GM12878 (cell line): ENCODE results near the gene LBX1.

ENCODE experiments used
- BCLAF1 ChIP-seq: fragments of 450-650 bp; IDR thresholded peaks from 2 replicates; pipeline ENCODE4 v1.6.1; 2017; ENCODE audit warnings: antibody characterized with exemption, mild to moderate bottlenecking, moderate library complexity
- BHLHE40 ChIP-seq, 2 experiments: fragments of 450-650 bp in 1 of 2; IDR thresholded peaks; 2 replicates each; pipeline ENCODE4 v1.6.1; 2011 to 2017; ENCODE audit warnings: low read depth in 2 of 2, borderline replicate concordance in 1 of 2, improper control_type of control experiment in 1 of 2, low read length in 1 of 2, mild to moderate bottlenecking in 1 of 2
- CTCF ChIP-seq, 3 experiments: IDR thresholded peaks in 2 of 3; conservative IDR thresholded peaks in 1 of 3; 2 replicates each; pipeline ENCODE4 v1.5.1; 2011; ENCODE audit warnings: low read depth in 3 of 3, low read length in 3 of 3, mild to moderate bottlenecking in 3 of 3, control low read depth in 2 of 3, moderate library complexity in 2 of 3, inconsistent platforms in 1 of 3, mixed read lengths in 1 of 3; ENCODE audit not compliant: control insufficient read depth in 2 of 3, insufficient read depth in 1 of 3; ENCODE audit errors: extremely low read depth in 1 of 3
- EP300 ChIP-seq, 2 experiments: fragments of 150-350 bp in 1 of 2; IDR thresholded peaks; 2 replicates each; pipeline ENCODE4 v1.6.1; 2011 to 2012; ENCODE audit warnings: low read depth in 2 of 2, low read length in 2 of 2, borderline replicate concordance in 1 of 2, improper control_type of control experiment in 1 of 2, inconsistent platforms in 1 of 2; ENCODE audit not compliant: control insufficient read depth in 1 of 2
- SIN3A ChIP-seq: IDR thresholded peaks from 2 replicates; pipeline ENCODE4 v1.6.1; 2012; ENCODE audit warnings: low read depth, low read length, improper control_type of control experiment
- TCF12 ChIP-seq: IDR thresholded peaks from 2 replicates; pipeline ENCODE4 v1.6.1; 2011; ENCODE audit warnings: low read depth, mild to moderate bottlenecking, low read length

GRCh38 chr10:101263150-101263752 lies 34.0 kb upstream of the LBX1 start:
- TF ChIP-seq CTCF (IDR thresholded peaks at IDR 0.05 in 2 of 3, conservative IDR thresholded peaks at IDR 0.05 in 1 of 3; ENCODE audit: control insufficient read depth in 2 of 3, extremely low read depth in 1 of 3, insufficient read depth in 1 of 3, low read depth in 3 of 3, low read length in 3 of 3): no peak
- no peak for TF ChIP-seq SIN3A
- no peak for TF ChIP-seq TCF12
- no peak for TF ChIP-seq BCLAF1
- TF ChIP-seq EP300 (IDR thresholded peaks at IDR 0.05; ENCODE audit: borderline replicate concordance in 1 of 2, control insufficient read depth in 1 of 2, low read depth in 2 of 2, low read length in 2 of 2): no peak
- no peak for TF ChIP-seq BHLHE40 (IDR thresholded peaks at IDR 0.05; ENCODE audit: borderline replicate concordance in 1 of 2, low read depth in 2 of 2, low read length in 1 of 2)
